H1 (cell line): Measurements from ENCODE around the gene THRB. TPM values are rescaled to one million over a fixed set of nuclear protein-coding genes. Genes with fewer than 3 reads are reported as not detected.

Experiments
- BRCA1 ChIP-seq: IDR thresholded peaks from 2 replicates; pipeline ENCODE4 v1.6.1; 2012; ENCODE audit warnings: low read depth, low read length, improper control_type of control experiment
- HDAC6 ChIP-seq: IDR thresholded peaks from one replicate; pipeline ENCODE4 v1.7.1; 2012; ENCODE audit warnings: low read depth, mild to moderate bottlenecking, inconsistent platforms, low read length, moderate library complexity
- POLR2AphosphoS5 ChIP-seq: IDR thresholded peaks from 2 replicates; pipeline ENCODE4 v1.6.1; 2011; ENCODE audit warnings: low read depth, low read length
- SP4 ChIP-seq: IDR thresholded peaks from 2 replicates; pipeline ENCODE4 v1.6.1; 2012; ENCODE audit warnings: low read length, inconsistent platforms
- SUZ12 ChIP-seq: fragments of 200-600 bp; sonication (generic); IDR thresholded peaks from 2 replicates; pipeline ENCODE4 v1.6.1; 2012; ENCODE audit warnings: mild to moderate bottlenecking, inconsistent platforms, low read length, moderate library complexity, mixed read lengths
- polyA plus RNA-seq, 7 experiments: library from polyadenylated mRNA; depleted of rRNA in 3 of 7; stranded (reverse) in 5 of 7; unstranded in 2 of 7; fragments of >200 nt in 5 of 7; fragments of 200-250 nt in 2 of 7; gene quantifications; 1 replicate in 5 of 7; 2 replicates in 1 of 7; 4 replicates in 1 of 7; pipeline versions ENCODE4 v1.2.1 to v1.2.3, GENCODE V29; 2011 to 2013; ENCODE audit warnings: missing spikeins in 2 of 7, mixed read lengths in 2 of 7
- total RNA-seq: library from RNA; stranded (reverse); fragmentation: NEBNext Ultra II Directional; extraction: Animal tissue kit (Norgen Biotek cat#: 25700); gene quantifications from 2 replicates; pipeline ENCODE4 v1.2.1, GENCODE V29; 2021
- TF ChIP-seq, protein P1 (sequence below): fragments of 300-600 bp; sonication (generic); IDR thresholded peaks from 2 replicates; pipeline ENCODE4 v1.7.1; 2012; ENCODE audit warnings: low read length, moderate library complexity, mild to moderate bottlenecking, inconsistent platforms; ENCODE audit not compliant: insufficient replicate concordance

The THRB gene
- total and polyA plus RNA-seq, 2 of the 8 experiments (the other 6 are each of a cell fraction or from before 2014, with no cell fraction given) = 0.98 to 3.9 TPM

DNA sequence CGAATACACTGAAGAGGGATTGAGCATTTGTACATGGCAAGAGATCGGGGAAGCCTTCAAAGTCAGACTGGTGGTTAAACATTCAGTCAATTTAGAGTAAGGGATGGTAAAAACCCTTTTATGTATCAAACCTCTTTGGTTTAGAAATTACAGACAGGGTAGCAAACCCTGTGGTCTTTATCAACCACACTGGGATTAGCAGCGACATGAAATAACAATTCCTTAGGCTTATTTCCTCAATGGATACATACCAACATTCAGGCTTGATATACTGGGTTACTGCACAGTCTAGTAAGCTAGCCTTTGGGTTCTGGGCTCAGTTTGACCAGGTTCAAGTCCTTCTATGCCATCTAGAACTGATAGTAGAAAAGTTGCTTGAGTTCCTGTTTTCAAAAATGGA lies 127.4 kb downstream of the THRB start (continued):
- TF ChIP-seq, protein P1, sequence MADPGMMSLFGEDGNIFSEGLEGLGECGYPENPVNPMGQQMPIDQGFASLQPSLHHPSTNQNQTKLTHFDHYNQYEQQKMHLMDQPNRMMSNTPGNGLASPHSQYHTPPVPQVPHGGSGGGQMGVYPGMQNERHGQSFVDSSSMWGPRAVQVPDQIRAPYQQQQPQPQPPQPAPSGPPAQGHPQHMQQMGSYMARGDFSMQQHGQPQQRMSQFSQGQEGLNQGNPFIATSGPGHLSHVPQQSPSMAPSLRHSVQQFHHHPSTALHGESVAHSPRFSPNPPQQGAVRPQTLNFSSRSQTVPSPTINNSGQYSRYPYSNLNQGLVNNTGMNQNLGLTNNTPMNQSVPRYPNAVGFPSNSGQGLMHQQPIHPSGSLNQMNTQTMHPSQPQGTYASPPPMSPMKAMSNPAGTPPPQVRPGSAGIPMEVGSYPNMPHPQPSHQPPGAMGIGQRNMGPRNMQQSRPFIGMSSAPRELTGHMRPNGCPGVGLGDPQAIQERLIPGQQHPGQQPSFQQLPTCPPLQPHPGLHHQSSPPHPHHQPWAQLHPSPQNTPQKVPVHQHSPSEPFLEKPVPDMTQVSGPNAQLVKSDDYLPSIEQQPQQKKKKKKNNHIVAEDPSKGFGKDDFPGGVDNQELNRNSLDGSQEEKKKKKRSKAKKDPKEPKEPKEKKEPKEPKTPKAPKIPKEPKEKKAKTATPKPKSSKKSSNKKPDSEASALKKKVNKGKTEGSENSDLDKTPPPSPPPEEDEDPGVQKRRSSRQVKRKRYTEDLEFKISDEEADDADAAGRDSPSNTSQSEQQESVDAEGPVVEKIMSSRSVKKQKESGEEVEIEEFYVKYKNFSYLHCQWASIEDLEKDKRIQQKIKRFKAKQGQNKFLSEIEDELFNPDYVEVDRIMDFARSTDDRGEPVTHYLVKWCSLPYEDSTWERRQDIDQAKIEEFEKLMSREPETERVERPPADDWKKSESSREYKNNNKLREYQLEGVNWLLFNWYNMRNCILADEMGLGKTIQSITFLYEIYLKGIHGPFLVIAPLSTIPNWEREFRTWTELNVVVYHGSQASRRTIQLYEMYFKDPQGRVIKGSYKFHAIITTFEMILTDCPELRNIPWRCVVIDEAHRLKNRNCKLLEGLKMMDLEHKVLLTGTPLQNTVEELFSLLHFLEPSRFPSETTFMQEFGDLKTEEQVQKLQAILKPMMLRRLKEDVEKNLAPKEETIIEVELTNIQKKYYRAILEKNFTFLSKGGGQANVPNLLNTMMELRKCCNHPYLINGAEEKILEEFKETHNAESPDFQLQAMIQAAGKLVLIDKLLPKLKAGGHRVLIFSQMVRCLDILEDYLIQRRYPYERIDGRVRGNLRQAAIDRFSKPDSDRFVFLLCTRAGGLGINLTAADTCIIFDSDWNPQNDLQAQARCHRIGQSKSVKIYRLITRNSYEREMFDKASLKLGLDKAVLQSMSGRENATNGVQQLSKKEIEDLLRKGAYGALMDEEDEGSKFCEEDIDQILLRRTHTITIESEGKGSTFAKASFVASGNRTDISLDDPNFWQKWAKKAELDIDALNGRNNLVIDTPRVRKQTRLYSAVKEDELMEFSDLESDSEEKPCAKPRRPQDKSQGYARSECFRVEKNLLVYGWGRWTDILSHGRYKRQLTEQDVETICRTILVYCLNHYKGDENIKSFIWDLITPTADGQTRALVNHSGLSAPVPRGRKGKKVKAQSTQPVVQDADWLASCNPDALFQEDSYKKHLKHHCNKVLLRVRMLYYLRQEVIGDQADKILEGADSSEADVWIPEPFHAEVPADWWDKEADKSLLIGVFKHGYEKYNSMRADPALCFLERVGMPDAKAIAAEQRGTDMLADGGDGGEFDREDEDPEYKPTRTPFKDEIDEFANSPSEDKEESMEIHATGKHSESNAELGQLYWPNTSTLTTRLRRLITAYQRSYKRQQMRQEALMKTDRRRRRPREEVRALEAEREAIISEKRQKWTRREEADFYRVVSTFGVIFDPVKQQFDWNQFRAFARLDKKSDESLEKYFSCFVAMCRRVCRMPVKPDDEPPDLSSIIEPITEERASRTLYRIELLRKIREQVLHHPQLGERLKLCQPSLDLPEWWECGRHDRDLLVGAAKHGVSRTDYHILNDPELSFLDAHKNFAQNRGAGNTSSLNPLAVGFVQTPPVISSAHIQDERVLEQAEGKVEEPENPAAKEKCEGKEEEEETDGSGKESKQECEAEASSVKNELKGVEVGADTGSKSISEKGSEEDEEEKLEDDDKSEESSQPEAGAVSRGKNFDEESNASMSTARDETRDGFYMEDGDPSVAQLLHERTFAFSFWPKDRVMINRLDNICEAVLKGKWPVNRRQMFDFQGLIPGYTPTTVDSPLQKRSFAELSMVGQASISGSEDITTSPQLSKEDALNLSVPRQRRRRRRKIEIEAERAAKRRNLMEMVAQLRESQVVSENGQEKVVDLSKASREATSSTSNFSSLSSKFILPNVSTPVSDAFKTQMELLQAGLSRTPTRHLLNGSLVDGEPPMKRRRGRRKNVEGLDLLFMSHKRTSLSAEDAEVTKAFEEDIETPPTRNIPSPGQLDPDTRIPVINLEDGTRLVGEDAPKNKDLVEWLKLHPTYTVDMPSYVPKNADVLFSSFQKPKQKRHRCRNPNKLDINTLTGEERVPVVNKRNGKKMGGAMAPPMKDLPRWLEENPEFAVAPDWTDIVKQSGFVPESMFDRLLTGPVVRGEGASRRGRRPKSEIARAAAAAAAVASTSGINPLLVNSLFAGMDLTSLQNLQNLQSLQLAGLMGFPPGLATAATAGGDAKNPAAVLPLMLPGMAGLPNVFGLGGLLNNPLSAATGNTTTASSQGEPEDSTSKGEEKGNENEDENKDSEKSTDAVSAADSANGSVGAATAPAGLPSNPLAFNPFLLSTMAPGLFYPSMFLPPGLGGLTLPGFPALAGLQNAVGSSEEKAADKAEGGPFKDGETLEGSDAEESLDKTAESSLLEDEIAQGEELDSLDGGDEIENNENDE = no peak
- no peak for TF ChIP-seq HDAC6
- TF ChIP-seq SP4 = no peak
- TF ChIP-seq SUZ12 = no peak
- no peak for TF ChIP-seq BRCA1
- TF ChIP-seq POLR2AphosphoS5 = no peak
